Midbrain (tissue), 1 donor: ENCODE results near the gene CEACAM6.

Experiments
- DNase-seq: peaks from one replicate; lab custom pipeline; 2025; lab: John Stamatoyannopoulos, UW

CEACAM6 gene

GRCh38 chr19:41796901-41797300 is 41.6 kb downstream of the CEACAM6 start:
- no peak for DNase-seq

GRCh38 chr19:41799444-41800000 is 44.2 kb downstream of the CEACAM6 start:
- no peak for DNase-seq

- DNase-seq = no peak
Observed at GRCh38 chr19:41801031-41801430, 45.7 kb downstream of the CEACAM6 start.

DNA sequence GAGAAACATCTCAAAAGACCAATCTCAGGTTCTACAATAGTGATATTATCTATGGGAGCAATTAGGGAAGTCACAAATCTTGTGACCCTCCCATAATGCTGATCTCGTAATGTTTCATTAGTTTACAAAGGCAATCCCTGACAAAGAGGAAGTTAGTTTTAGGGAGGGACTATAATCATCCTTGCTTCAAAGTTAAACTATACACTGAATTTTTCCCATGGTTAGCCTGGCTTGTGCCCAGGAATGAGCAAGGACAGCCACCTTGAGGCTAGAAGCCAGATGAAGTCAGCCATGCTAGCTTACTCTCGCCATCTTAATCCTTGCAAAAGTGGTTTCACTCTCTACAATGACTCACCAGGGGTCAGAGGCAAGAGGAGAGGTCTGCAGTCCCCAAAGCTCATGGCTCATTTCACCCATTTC is 46.5 kb downstream of the CEACAM6 start:
- peak; percentile 1 for DNase-seq

- no peak for DNase-seq
Observed at GRCh38 chr19:41802770-41803169, 47.4 kb downstream of the CEACAM6 start.

DNA sequence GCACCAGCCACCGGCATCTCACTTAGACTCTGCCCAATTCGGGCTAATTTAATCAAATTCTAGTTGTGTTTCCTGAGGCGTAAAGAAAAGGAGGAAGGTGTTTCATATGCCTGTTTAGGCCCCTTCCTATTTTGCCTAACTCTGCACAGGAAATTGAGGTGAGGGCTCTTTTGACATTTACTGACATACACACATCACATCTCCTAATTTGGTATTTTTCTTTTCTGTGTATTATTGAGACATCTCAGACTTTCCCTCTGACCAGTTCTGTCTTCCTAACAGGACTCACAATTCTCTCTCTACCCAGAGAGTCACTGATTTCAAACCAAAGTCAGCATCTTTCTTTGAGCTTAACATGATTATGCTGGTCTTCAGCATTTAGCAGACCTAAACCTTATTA is 49.0 kb downstream of the CEACAM6 start:
- no peak for DNase-seq

DNA sequence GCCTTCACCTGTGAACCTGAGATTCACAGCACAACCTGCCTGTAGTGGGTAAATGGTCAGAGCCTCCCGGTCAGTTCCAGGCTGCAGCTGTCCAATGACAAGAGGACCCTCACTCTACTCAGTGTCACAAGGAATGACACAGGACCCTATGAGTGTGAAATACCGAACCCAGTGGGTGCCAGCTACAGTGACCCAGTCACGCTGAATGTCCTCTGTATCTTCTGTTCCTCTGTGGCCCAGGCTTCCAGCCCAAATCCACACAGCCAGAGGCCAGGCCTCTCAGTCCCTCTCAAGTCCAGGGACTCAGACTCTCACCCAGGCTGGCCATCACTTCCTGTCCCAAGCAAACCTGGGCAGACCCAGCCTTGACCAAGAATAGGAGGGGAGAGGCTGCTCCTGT is 51.8 kb downstream of the CEACAM6 start:
- DNase-seq = no peak

DNA sequence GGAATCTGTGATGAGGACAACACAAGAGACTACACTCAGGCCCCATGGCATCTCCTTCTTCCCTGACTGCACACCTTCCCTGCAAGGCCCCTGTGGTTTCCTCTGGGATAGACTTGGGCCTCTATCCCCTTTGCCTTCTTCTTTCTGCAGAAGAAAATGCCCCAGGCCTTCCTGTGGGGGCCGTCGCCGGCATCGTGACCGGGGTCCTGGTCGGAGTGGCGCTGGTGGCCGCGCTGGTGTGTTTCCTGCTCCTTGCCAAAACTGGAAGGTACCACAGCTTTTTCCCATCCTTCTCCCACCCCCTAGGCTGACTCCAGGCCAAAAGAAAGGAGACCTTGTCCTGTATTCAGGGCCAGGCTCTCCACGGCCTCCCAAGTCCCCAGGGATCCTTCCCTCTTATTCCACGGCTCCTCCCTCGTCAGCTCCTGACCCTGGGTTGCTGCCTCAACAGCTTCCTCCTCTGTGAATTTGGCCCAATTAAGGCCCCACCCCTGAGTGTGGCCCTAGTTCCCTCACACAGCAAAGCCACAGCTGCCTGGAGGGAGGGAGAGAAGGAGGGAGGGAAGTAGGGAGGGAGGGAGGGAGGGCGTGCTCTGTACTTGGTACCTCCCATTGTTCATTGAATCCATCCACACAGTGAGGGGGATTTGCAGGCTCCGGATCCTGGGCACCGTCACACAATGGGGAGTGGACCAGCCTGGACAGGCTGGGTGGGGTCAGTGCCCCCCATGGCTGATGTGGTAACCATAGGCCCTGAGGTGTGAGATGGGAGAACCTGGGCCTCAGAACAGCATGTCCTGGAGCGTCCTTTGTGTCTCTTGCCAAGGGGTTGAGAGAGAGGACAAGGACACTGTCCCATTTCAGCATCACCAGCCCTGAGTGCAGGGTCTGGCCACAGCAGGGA is 53.6 kb downstream of the CEACAM6 start:
- DNase-seq = no peak

DNA sequence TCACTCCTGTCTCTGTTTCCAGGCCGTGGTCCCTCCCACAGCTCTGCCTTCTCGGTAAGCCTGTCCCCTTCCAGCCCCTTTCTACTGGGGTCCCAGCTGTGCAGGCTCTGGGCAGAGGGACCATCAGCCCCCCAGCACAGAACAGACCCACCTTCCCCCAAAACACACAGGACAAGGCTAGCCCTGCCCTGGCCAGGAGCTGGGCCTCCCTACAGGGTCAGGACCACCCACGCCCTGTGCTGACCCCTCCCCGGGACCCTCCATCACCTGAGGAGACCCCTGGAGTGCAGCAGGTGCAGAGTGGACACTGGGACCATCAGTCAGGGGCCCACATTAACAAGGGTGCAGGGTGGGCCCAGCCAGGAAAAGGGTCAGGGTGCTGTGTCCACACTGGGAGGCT is 55.0 kb downstream of the CEACAM6 start:
- no peak for DNase-seq

GRCh38 chr19:41811036-41811435 is 55.7 kb downstream of the CEACAM6 start:
- DNase-seq = peak; percentile 9

- DNase-seq = no peak
Observed at GRCh38 chr19:41811981-41812380, 56.7 kb downstream of the CEACAM6 start.

GRCh38 chr19:41813911-41814310 is 58.6 kb downstream of the CEACAM6 start:
- no peak for DNase-seq

DNA sequence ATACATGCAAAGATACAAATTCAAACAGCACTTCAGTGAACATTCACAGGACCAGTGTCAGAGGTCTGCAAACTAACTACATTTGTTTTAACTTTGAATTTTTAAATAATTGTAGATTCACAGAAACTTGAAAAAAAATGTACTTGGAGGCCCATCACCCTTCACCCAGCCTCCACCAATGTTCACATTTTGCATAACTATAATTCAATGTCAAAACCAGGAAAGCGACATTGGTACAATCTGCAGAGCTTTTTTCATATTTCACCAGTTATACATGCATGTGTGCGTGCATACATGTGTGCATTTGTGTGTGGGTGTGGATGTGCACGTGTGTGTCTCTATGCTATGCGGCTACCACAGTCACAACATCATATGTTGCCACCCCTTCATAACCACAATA is 60.0 kb downstream of the CEACAM6 start:
- DNase-seq = no peak

GRCh38 chr19:41816761-41817160 is 61.4 kb downstream of the CEACAM6 start:
- no peak for DNase-seq

DNA sequence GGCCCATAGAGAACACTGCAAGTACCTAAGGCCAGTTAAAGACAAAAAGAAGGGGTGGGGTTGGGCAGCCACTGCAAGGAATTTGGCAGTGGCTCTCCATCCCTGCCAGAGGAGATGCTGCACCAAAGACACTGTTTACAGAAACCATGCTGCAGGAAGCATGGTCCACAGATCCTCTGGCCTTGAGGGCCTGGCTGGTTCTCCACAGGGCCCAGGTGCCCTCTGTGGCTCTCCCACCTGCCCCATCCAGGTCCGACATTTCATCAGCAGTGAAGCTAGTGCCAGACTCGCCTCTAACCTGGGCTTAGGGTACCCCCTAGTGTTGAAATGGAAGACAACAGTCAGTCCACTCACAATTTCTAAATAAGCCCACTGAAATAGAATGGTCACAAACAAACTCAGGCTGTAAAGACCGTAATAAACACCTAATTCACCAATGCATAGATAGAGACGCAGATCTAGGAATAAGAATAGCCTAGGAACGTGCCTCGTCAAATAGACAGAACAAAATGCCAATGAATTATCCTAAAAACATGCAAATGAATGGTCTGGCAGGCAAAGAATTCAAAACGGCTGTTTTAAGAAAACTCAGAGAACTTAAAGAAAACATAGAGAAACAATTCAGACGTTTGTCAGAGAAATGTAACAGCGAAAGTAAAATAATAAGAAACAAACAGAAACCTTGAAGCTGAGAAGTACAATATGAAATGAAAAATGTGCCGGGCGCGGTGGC is 65.8 kb downstream of the CEACAM6 start:
- DNase-seq = peak; percentile 12
